T-cell (primary cell): ENCODE data around the gene CHRNA1. TPM values are rescaled to one million over a fixed set of nuclear protein-coding genes. Genes with fewer than 3 reads are reported as not detected.

Source experiments
- ATAC-seq, 4 experiments: fragments of 200-7000 bp in 3 of 4; fragments of 150-1000 bp in 1 of 4; cut with Tn5 transposase; replicated peaks in 1 of 4; 1 replicate in 3 of 4; 2 replicates in 1 of 4; pipeline ENCODE4 v1.10.0; 2021; ENCODE audit warnings: moderate library complexity in 3 of 4, mild to moderate bottlenecking in 2 of 4, moderate number of reproducible peaks in 1 of 4
- CTCF ChIA-PET, 2 donors: fragments of 300-600 bp; sonication (Branson Sonifier 250); formaldehyde crosslinking; loops; one replicate each; lab custom pipeline; 2022; ENCODE audit warnings: antibody characterized with exemption in 2 of 2; lab: Charles Lee
- POLR2A ChIA-PET, 2 donors: fragments of 300-600 bp; sonication (Branson Sonifier 250); formaldehyde crosslinking; loops; one replicate each; lab custom pipeline; 2022; ENCODE audit warnings: antibody characterized with exemption in 2 of 2; lab: Charles Lee
- DNase-seq, 35 experiments: peaks; one replicate each; pipeline versions ENCODE4 v3.0.0 to v3.0.0-alpha.2; 2013 to 2023
- H3K27ac ChIP-seq: one replicate; pipeline ENCODE4 v1.5.1; 2013; ENCODE audit warnings: low read length
- H3K27me3 ChIP-seq, 2 experiments: replicated peaks in 1 of 2; 1 replicate in 1 of 2; 2 replicates in 1 of 2; pipeline versions ENCODE4 v1.6.1 to v1.7.0; 2013; ENCODE audit warnings: low read length in 1 of 2, mixed read lengths in 1 of 2; ENCODE audit not compliant: control insufficient read depth in 2 of 2, insufficient read depth in 2 of 2; ENCODE audit errors: extremely low read depth in 1 of 2
- H3K36me3 ChIP-seq, 2 donors: 1 replicate in 1 of 2; 2 replicates in 1 of 2; pipeline versions ENCODE4 v1.6.1 to v1.7.0; 2013; ENCODE audit warnings: low read length in 1 of 2; ENCODE audit not compliant: control insufficient read depth in 2 of 2, insufficient read depth in 1 of 2; ENCODE audit errors: extremely low read depth in 1 of 2
- H3K4me1 ChIP-seq, 2 experiments: 1 replicate in 1 of 2; 2 replicates in 1 of 2; pipeline versions ENCODE4 v1.6.1 to v1.7.0; 2013; ENCODE audit warnings: low read length in 2 of 2, mixed read lengths in 1 of 2; ENCODE audit not compliant: insufficient read depth in 2 of 2, control insufficient read depth in 1 of 2; ENCODE audit errors: extremely low read depth in 1 of 2
- H3K4me3 ChIP-seq, 2 donors: 1 replicate in 1 of 2; 2 replicates in 1 of 2; pipeline versions ENCODE4 v1.5.1 to v1.7.0; 2013; ENCODE audit warnings: mild to moderate bottlenecking in 2 of 2, low read length in 1 of 2, moderate library complexity in 1 of 2; ENCODE audit not compliant: control insufficient read depth in 1 of 2; ENCODE audit errors: extremely low read depth in 1 of 2
- H3K9me3 ChIP-seq: 2 replicates; pipeline ENCODE4 v1.7.0; 2013
- H3K27ac Mint-ChIP-seq, 2 donors: one replicate each; pipeline ENCODE4 v1.8.0; 2020 to 2021; ENCODE audit warnings: mild to moderate bottlenecking in 2 of 2, mixed read lengths in 2 of 2
- H3K27me3 Mint-ChIP-seq, 2 donors: one replicate each; pipeline ENCODE4 v1.8.0; 2021 to 2022; ENCODE audit warnings: mixed read lengths in 2 of 2
- H3K36me3 Mint-ChIP-seq: one replicate; pipeline ENCODE4 v1.8.0; 2021; ENCODE audit warnings: mixed read lengths
- H3K4me1 Mint-ChIP-seq, 3 donors: one replicate each; pipeline ENCODE4 v1.8.0; 2020 to 2022; ENCODE audit warnings: mixed read lengths in 3 of 3, mild to moderate bottlenecking in 1 of 3
- H3K4me3 Mint-ChIP-seq, 3 donors: one replicate each; pipeline ENCODE4 v1.8.0; 2020 to 2022; ENCODE audit warnings: mild to moderate bottlenecking in 3 of 3, mixed read lengths in 3 of 3, moderate library complexity in 3 of 3
- H3K9me3 Mint-ChIP-seq, 3 donors: one replicate each; pipeline ENCODE4 v1.8.0; 2020 to 2022; ENCODE audit warnings: mixed read lengths in 3 of 3
- WGBS: methylation state at CpG from one replicate; pipeline ENCODE4 v1.1.5; 2013; ENCODE audit warnings: missing lambda C conversion rate; ENCODE audit not compliant: insufficient coverage; 5-methylcytosine and 5-hydroxymethylcytosine counted together
- total RNA-seq, 35 experiments: library from RNA in 6 of 35; stranded (reverse) in 6 of 35; fragments of 120-200 nt in 1 of 35; gene quantifications; one replicate each; pipeline versions ENCODE4 v1.2.1 to v1.2.4 and lab custom pipeline; 2013 to 2026

The CHRNA1 gene
- total RNA-seq, 5 donors from 2014 or later (not counting 1 experiment from before 2014, with no cell fraction given): 0.23 TPM; not detected in 4

GRCh38 chr2:174704061-174704460 is 60.2 kb downstream of the CHRNA1 start:
- H3K4me3 ChIP-seq: no peak overlapping the region
- WGBS: no CpG with 5 or more reads among the region's 3 CpGs
- H3K27me3 Mint-ChIP-seq: peaks cover 4 to 8% of the 10 kb centered on the region in 2 donors
- no peak overlapping the region for H3K4me3 Mint-ChIP-seq
- H3K36me3 ChIP-seq: no peaks in the 10 kb centered on the region
- DNase-seq (no peak), ATAC-seq (no peak)
- no peaks in the 10 kb centered on the region for H3K9me3 Mint-ChIP-seq
- ChIA-PET POLR2A (no interaction called here), CTCF (interaction anchor here in 1 of 2 donors (1.0 kb wide), 1 partner anchor 8 kb away, joined by 3 read pairs; no protein-coding TSS in a partner anchor)
- H3K27ac ChIP-seq: no peak overlapping the region
- no peaks in the 10 kb centered on the region for H3K4me1 ChIP-seq
- H3K27ac Mint-ChIP-seq: no peak overlapping the region
- no peaks in the 10 kb centered on the region for H3K9me3 ChIP-seq
- no peaks in the 10 kb centered on the region for H3K36me3 Mint-ChIP-seq
- peaks cover 0 to 2% of the 10 kb centered on the region in 2 experiments for H3K27me3 ChIP-seq
- peaks cover 0 to 3% (median 2%) of the 10 kb centered on the region in 3 donors for H3K4me1 Mint-ChIP-seq

DNA sequence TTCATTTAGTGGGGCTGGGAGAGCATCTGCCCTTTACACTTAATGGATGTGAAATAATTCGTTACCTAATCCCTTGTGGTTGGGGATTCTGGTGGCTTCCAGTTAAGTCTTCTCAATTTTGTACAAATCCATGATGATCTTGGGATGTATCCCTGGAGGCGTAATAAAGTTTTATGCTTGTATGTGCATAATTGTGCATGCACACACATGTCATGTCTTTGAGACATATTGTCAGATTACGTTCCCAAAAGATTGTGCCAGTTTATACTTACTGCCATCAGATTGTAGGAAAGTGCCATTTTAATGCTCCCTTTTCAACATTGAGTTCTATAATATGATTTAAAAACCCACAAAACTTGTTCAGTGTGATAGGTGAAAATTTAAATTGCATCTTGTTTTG is 60.8 kb downstream of the CHRNA1 start:
- WGBS: 100% methylated on average over 1 of the region's 3 CpGs
- Mint-ChIP-seq H3K27ac (no peak overlapping the region), H3K36me3 (no peaks in the 10 kb centered on the region), H3K4me3 (no peak overlapping the region), H3K9me3 (no peaks in the 10 kb centered on the region), H3K4me1 (peaks cover 0 to 2% (median under 1%) of the 10 kb centered on the region in 3 donors), H3K27me3 (peaks cover 2 to 4% of the 10 kb centered on the region in 2 donors)
- Histone ChIP-seq H3K9me3 (no peaks in the 10 kb centered on the region), H3K4me3 (no peak overlapping the region), H3K4me1 (no peaks in the 10 kb centered on the region), H3K27ac (no peak overlapping the region), H3K36me3 (no peaks in the 10 kb centered on the region), H3K27me3 (peaks cover 0 to 2% of the 10 kb centered on the region in 2 experiments)
- CTCF ChIA-PET: interaction anchor here (0.6 to 1.0 kb wide), 2 partner anchors 8 to 9 kb away, joined by 3 read pairs; no protein-coding TSS in a partner anchor
- POLR2A ChIA-PET: no interaction called here
- ATAC-seq (no peak), DNase-seq (no peak)

DNA sequence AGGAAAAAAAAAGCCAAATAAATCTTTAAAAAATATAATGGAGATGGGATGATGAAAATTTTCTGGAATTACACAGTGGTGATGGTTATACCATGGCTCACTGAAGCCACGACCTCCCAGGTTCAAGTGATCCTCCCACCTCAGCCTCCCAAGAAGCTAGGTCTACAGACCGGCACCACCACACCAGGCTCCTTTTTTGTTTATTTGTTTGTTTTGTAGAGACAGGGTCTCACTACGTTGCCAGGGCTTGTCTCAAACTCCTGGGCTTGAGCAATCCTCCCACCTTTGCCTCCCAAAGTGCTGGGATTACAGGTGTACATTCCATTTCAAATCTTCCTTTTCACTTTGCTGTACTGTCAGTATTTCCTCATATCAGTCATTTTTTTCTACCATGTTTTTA is 61.7 kb downstream of the CHRNA1 start:
- no peaks in the 10 kb centered on the region for H3K36me3 ChIP-seq
- WGBS: no CpG with 5 or more reads among the region's 3 CpGs
- peaks cover 0 to 4% of the 10 kb centered on the region in 2 donors for H3K27me3 Mint-ChIP-seq
- peaks cover 0 to 2% (median under 1%) of the 10 kb centered on the region in 3 donors for H3K4me1 Mint-ChIP-seq
- ChIA-PET POLR2A (no interaction called here), CTCF (no interaction called here)
- H3K4me1 ChIP-seq: no peaks in the 10 kb centered on the region
- DNase-seq (no peak), ATAC-seq (no peak)
- no peaks in the 10 kb centered on the region for H3K9me3 ChIP-seq
- H3K4me3 Mint-ChIP-seq: no peak overlapping the region
- no peaks in the 10 kb centered on the region for H3K9me3 Mint-ChIP-seq
- H3K36me3 Mint-ChIP-seq: no peaks in the 10 kb centered on the region
- H3K4me3 ChIP-seq: no peak overlapping the region
- no peak overlapping the region for H3K27ac ChIP-seq
- H3K27me3 ChIP-seq: peaks cover 0 to 2% of the 10 kb centered on the region in 2 experiments
- no peak overlapping the region for H3K27ac Mint-ChIP-seq

DNA sequence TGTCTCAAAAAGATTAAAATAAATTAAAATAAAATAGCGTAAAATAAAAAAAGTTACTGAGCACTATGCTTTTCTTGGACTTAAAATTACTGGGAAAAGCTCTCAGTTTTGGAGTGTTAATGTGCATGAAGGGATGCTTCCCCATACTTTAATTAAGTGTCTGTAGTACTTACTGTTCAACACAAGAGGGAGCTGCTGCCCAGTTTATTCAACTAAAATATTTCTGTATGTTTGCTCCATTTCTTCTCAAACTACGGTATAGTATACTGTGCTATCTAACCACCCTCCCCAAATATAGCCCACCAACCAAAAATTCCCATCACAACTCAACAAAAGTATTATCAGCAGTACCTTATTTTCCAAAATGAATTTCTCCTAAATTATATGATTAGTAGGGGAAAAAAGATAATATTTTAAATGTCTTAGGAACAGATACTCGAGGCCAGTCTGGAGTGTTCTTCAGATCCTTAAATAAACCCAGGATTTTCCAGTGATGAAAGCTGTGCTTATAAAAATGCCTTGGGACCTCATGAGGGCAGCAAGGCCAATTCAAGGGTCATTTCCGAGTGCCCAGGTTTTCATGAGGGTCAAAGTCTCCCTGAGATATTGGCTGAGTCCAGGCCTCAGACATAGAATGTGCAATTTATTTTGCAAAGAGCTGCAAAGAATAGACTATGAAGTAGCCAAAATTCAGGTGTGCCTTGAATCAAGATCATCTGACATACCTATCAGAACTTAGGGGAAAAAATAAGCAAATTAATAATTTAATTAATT is 64.1 kb downstream of the CHRNA1 start:
- POLR2A ChIA-PET: interaction anchor here in 1 of 2 donors (0.6 kb wide), 1 partner anchor 12 kb away, joined by 3 read pairs; no protein-coding TSS in a partner anchor
- Mint-ChIP-seq H3K9me3 (no peaks in the 10 kb centered on the region), H3K4me1 (peaks cover 0 to 7% (median 4%) of the 10 kb centered on the region in 3 donors), H3K4me3 (no peak overlapping the region), H3K36me3 (no peaks in the 10 kb centered on the region), H3K27me3 (no peaks in the 10 kb centered on the region), H3K27ac (no peak overlapping the region)
- CTCF ChIA-PET: interaction anchor here (0.5 to 4.8 kb wide), 39 partner anchors 8 to 1440 kb away, joined by 3 to 49 read pairs (median 4); partner anchors contain the start of gene ATF2 (in 1 of the 2)
- DNase-seq: peak in 12 of 35 experiments; percentile 11 to 81 (median 28)
- H3K36me3 ChIP-seq: no peaks in the 10 kb centered on the region
- 50% methylated on average over 2 of the region's 4 CpGs for WGBS
- H3K27me3 ChIP-seq: peaks cover 0 to 9% of the 10 kb centered on the region in 2 experiments
- no peak overlapping the region for H3K27ac ChIP-seq
- H3K4me1 ChIP-seq: no peaks in the 10 kb centered on the region
- H3K4me3 ChIP-seq: no peak overlapping the region
- ATAC-seq: peak; percentile 40 to 78 (median 66)
- no peaks in the 10 kb centered on the region for H3K9me3 ChIP-seq

Other genes with a start within 250 kb of the CHRNA1 start
- gene WIPF1, start 166.7 kb downstream of the CHRNA1 start, total RNA-seq: 100 to 1,000 TPM; 349 to 412 (median 372) TPM
- 1 to 10 TPM; 1.4 to 3.2 (median 3.0) TPM for gene CHN1, start 240.9 kb upstream of the CHRNA1 start, total RNA-seq